ENCODE results near the gene PMEPA1.

PMEPA1 gene

GRCh38 chr20:57743450-57744095 lies 33.8 kb upstream of the PMEPA1 start:
- H3K27ac Mint-ChIP-seq, result no peak overlapping the region
- no peak overlapping the region for H3K4me3 Mint-ChIP-seq
- H3K9me3 Mint-ChIP-seq, result no peaks in the 10 kb centered on the region
- no peaks in the 10 kb centered on the region for H3K36me3 Mint-ChIP-seq (ENCODE audit: low read depth)
- TF ChIP-seq, protein P1, sequence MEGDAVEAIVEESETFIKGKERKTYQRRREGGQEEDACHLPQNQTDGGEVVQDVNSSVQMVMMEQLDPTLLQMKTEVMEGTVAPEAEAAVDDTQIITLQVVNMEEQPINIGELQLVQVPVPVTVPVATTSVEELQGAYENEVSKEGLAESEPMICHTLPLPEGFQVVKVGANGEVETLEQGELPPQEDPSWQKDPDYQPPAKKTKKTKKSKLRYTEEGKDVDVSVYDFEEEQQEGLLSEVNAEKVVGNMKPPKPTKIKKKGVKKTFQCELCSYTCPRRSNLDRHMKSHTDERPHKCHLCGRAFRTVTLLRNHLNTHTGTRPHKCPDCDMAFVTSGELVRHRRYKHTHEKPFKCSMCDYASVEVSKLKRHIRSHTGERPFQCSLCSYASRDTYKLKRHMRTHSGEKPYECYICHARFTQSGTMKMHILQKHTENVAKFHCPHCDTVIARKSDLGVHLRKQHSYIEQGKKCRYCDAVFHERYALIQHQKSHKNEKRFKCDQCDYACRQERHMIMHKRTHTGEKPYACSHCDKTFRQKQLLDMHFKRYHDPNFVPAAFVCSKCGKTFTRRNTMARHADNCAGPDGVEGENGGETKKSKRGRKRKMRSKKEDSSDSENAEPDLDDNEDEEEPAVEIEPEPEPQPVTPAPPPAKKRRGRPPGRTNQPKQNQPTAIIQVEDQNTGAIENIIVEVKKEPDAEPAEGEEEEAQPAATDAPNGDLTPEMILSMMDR (IDR thresholded peaks at IDR 0.05), result no peak
- H3K27me3 Mint-ChIP-seq (ENCODE audit: low read depth, poor library complexity), result peaks cover 30% of the 10 kb centered on the region
- H3K4me1 Mint-ChIP-seq, result peaks cover 39% of the 10 kb centered on the region
- DNase-seq, result no peak

DNA sequence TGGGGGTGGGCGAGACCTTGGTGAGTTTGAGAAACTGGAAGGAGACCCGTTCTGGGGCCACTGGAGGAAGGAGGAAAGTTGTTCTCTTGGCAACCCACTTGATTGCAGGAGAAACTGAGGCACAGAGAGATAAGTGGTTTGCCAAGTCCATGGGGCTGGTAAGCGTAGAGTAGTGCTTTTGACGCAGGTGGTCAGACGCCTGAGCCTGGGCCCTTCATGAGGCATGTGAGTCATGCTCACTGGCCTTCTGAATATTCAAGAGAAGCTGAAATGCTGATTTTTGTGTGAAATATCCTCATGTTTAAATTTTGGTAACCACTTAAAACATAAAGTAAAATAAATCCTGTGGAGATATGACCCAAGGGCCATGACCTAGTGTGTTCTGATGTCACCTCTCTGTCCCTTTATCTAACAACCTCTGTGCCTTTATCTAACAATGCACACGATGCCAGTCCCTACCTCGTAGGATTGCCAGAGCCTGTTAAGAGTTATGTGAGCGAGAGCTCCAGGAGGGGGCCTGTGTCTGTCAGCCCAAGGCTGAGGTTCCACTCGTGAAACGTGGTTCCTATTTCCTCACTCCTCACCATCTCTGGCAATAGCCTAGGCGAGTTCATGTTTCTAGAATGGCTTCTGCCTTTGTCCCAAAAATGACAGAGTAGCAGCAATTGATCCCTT lies 32.8 kb upstream of the PMEPA1 start:
- no peak overlapping the region for H3K4me3 Mint-ChIP-seq
- DNase-seq, result no peak
- H3K9me3 Mint-ChIP-seq, result no peaks in the 10 kb centered on the region
- no peak overlapping the region for H3K27ac Mint-ChIP-seq
- peaks cover 38% of the 10 kb centered on the region for H3K4me1 Mint-ChIP-seq
- H3K27me3 Mint-ChIP-seq (ENCODE audit: low read depth, poor library complexity), result peaks cover 33% of the 10 kb centered on the region
- TF ChIP-seq, protein P1 (IDR thresholded peaks at IDR 0.05), result no peak
- H3K36me3 Mint-ChIP-seq (ENCODE audit: low read depth), result no peaks in the 10 kb centered on the region

DNA sequence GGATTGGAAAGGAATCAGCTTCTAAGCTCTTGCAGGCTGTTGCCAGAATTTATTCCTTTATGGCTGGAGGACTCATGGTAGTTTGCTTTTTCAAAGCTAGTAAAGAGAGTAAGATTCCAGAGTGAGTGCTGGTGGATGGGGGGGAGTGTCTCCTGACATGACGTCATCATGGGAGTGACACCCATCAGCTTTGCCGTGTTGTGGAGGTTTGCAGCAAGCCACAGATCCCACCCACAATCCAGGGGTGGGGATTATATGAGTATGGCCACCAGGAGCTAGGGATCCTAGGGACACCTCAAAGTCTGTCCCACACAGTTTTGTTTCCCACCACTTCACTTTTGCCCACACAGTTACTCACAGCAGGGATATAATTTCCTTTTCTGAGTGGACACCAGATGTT lies 28.7 kb upstream of the PMEPA1 start:
- TF ChIP-seq, protein P1 (IDR thresholded peaks at IDR 0.05), result no peak
- Mint-ChIP-seq H3K4me1 (peaks cover 40% of the 10 kb centered on the region), H3K9me3 (no peaks in the 10 kb centered on the region), H3K4me3 (no peak overlapping the region), H3K27me3 (ENCODE audit: low read depth, poor library complexity) (peaks cover 33% of the 10 kb centered on the region), H3K27ac (no peak overlapping the region), H3K36me3 (ENCODE audit: low read depth) (no peaks in the 10 kb centered on the region)
- no peak for DNase-seq

DNA sequence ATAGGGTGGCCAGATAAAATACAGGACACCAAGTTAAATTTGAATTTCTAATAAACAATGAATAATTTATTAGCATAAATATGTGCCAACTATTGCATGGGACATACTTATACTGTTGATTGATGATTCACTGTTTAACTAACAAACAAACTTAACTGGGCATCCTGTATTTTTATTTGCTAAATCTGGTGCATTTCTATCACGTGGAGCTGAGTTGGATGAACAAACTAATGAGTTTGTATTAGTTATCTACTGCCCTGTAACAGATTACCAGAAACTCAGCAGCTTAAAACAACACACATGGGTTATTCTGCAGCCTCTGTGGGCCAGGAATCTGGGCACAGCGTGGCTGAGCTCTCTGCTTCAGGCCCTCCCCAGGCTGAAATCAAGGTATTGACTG lies 28.2 kb upstream of the PMEPA1 start:
- Mint-ChIP-seq H3K9me3 (no peaks in the 10 kb centered on the region), H3K27ac (no peak overlapping the region), H3K4me1 (peaks cover 38% of the 10 kb centered on the region), H3K27me3 (ENCODE audit: low read depth, poor library complexity) (peaks cover 28% of the 10 kb centered on the region), H3K36me3 (ENCODE audit: low read depth) (no peaks in the 10 kb centered on the region), H3K4me3 (no peak overlapping the region)
- TF ChIP-seq, protein P1 (IDR thresholded peaks at IDR 0.05), result no peak
- no peak for DNase-seq

- Mint-ChIP-seq H3K9me3 (no peaks in the 10 kb centered on the region), H3K27ac (no peak overlapping the region), H3K4me1 (peaks cover 33% of the 10 kb centered on the region), H3K27me3 (ENCODE audit: low read depth, poor library complexity) (peaks cover 25% of the 10 kb centered on the region), H3K36me3 (ENCODE audit: low read depth) (no peaks in the 10 kb centered on the region), H3K4me3 (no peak overlapping the region)
- TF ChIP-seq, protein P1 (IDR thresholded peaks at IDR 0.05), result no peak
- DNase-seq, result no peak
These were observed 27.5 kb upstream of the PMEPA1 start for GRCh38 chr20:57737349-57737748.
